WI38 (cell line): Measurements from ENCODE around the gene AGBL5.

Source experiments
- H3K4me3 ChIP-seq: 2 replicates; pipeline ENCODE4 v1.5.1; 2011; ENCODE audit warnings: low read depth, mild to moderate bottlenecking, control low read depth, low read length
- TF ChIP-seq, protein P1 (sequence below): IDR thresholded peaks from 2 replicates; pipeline ENCODE4 v1.5.1; 2012; ENCODE audit warnings: low read depth, mild to moderate bottlenecking, control low read depth, low read length

The AGBL5 gene

DNA sequence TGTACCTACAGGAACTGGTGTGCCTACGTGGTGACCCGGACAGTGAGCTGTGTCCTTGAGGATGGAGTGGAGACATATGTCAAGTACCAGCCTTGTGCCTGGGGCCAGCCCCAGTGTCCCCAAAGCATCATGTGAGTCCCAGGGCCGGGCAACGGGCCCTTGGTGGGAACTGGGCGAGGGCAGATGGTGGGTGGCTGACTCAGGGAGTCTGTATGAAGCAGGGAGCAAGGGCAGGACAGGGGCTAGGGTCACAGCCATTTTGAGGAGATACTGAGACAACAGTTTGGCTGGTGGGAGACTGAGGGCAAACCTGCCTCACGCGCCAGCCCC is 28.6 kb downstream of the AGBL5 start:
- H3K4me3 ChIP-seq = peak overlapping the region; percentile 84
- TF ChIP-seq, protein P1, sequence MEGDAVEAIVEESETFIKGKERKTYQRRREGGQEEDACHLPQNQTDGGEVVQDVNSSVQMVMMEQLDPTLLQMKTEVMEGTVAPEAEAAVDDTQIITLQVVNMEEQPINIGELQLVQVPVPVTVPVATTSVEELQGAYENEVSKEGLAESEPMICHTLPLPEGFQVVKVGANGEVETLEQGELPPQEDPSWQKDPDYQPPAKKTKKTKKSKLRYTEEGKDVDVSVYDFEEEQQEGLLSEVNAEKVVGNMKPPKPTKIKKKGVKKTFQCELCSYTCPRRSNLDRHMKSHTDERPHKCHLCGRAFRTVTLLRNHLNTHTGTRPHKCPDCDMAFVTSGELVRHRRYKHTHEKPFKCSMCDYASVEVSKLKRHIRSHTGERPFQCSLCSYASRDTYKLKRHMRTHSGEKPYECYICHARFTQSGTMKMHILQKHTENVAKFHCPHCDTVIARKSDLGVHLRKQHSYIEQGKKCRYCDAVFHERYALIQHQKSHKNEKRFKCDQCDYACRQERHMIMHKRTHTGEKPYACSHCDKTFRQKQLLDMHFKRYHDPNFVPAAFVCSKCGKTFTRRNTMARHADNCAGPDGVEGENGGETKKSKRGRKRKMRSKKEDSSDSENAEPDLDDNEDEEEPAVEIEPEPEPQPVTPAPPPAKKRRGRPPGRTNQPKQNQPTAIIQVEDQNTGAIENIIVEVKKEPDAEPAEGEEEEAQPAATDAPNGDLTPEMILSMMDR = no peak

DNA sequence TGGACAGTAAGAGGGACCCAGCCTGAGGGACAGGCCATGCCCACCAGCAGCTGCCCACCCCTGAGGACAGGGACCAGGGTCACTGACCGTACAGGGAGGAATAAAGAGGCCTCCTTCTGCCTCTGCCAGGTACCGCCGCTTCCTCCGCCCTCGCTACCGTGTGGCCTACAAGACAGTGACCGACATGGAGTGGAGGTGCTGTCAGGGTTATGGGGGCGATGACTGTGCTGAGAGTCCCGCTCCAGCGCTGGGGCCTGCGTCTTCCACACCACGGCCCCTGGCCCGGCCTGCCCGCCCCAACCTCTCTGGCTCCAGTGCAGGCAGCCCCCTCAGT is 29.1 kb downstream of the AGBL5 start:
- TF ChIP-seq, protein P1 = no peak
- H3K4me3 ChIP-seq = peak overlapping the region; percentile 84

DNA sequence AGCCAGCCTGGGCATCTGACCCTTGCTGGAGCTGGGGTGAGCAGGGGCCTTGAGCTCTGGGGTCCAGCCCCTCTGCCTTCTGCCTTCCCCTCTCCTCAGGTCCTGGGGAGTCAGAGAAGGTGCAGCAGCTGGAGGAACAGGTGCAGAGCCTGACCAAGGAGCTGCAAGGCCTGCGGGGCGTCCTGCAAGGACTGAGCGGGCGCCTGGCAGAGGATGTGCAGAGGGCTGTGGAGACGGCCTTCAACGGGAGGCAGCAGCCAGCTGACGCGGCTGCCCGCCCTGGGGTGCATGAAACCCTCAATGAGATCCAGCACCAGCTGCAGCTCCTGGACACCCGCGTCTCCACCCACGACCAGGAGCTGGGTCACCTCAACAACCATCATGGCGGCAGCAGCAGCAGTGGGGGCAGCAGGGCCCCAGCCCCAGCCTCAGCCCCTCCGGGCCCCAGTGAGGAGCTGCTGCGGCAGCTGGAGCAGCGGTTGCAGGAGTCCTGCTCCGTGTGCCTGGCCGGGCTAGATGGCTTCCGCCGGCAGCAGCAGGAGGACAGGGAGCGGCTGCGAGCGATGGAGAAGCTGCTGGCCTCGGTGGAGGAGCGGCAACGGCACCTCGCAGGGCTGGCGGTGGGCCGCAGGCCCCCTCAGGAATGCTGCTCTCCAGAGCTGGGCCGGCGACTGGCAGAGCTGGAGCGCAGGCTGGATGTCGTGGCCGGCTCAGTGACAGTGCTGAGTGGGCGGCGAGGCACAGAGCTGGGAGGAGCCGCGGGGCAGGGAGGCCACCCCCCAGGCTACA is 30.7 kb downstream of the AGBL5 start:
- H3K4me3 ChIP-seq = no peak overlapping the region
- TF ChIP-seq, protein P1 = no peak

DNA sequence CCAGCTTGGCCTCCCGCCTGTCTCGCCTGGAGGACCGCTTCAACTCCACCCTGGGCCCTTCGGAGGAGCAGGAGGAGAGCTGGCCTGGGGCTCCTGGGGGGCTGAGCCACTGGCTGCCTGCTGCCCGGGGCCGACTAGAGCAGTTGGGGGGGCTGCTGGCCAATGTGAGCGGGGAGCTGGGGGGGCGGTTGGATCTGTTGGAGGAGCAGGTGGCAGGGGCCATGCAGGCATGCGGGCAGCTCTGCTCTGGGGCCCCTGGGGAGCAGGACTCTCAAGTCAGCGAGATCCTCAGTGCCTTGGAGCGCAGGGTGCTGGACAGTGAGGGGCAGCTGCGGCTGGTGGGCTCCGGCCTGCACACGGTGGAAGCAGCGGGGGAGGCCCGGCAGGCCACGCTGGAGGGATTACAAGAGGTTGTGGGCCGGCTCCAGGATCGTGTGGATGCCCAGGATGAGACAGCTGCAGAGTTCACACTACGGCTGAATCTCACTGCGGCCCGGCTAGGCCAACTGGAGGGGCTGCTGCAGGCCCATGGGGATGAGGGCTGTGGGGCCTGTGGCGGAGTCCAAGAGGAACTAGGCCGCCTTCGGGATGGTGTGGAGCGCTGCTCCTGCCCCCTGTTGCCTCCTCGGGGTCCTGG is 31.4 kb downstream of the AGBL5 start:
- no peak overlapping the region for H3K4me3 ChIP-seq
- TF ChIP-seq, protein P1 = no peak

DNA sequence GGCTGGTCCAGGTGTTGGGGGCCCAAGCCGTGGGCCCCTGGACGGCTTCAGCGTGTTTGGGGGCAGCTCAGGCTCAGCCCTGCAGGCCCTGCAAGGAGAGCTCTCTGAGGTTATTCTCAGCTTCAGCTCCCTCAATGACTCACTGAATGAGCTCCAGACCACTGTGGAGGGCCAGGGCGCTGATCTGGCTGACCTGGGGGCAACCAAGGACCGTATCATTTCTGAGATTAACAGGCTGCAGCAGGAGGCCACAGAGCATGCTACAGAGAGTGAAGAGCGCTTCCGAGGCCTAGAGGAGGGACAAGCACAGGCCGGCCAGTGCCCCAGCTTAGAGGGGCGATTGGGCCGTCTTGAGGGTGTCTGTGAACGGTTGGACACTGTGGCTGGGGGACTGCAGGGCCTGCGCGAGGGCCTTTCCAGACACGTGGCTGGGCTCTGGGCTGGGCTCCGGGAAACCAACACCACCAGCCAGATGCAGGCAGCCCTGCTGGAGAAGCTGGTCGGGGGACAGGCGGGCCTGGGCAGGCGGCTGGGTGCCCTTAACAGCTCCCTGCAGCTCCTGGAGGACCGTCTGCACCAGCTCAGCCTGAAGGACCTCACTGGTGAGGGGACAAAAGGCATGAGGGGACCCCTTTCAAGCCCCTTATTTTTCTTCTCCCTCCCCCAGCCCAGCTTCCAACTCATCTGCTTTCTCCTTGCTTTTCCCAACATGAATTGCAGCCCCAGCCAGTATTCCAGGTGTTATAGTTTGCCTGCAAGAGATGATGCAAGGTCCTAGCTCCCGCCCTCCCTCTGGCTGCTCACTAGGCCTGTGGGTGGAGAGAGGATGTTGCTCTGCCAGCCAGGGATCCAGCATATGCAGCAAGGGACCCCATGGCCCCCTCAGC is 32.2 kb downstream of the AGBL5 start:
- no peak overlapping the region for H3K4me3 ChIP-seq

DNA sequence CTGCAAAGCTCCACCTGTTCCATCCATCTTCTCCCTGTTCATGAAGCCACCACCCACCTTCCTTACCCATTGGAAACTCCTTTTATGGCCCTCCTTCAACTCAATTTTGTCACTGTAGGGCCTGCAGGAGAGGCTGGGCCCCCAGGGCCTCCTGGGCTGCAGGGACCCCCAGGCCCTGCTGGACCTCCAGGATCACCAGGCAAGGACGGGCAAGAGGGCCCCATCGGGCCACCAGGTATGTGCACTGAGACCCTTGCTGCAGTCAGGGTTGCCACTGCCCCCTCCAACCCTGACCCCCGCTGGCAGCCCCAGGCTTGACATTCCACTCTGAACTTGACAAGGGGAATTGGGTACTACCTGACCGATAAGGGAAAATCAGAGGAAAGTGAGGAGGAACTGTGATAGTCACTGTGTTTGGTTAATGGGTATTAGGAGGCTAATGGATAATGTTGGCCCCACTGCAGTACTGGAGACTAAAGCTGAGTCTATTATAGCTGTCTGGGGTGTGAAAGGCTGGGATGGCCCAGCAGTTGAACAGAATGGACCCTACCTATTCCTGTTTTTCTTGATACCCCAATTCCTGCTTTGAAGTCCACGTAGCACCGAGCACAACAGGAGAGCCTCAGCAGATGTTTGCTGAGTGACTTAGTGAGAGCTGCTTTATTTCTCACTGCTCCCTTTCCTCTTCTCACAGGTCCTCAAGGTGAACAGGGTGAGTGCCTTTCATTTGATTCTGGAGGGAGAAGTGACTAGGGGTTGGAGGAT is 33.0 kb downstream of the AGBL5 start:
- H3K4me3 ChIP-seq = no peak overlapping the region
- TF ChIP-seq, protein P1 = no peak

More for the DNA sequence above, 32.2 kb downstream of the AGBL5 start:
- TF ChIP-seq, protein P1 = no peak
